HK-2 (cell line): ENCODE results near the gene MYADML2.
A peak's percentile ranks its signal among the peaks of the same experiment; 100 is the strongest.

ENCODE experiments used
- DNase-seq: peaks from one replicate; pipeline ENCODE4 v3.0.0-alpha.2; 2018; ENCODE audit not compliant: unreplicated experiment

The MYADML2 gene

GRCh38 chr17:81947189-81947588, at the start of gene MYADML2:
Gene MYADML2 (minus strand): TSS chr17:81947233. CDS start chr17:81941741, 5,492 bp downstream.
- no peak for DNase-seq

GRCh38 chr17:81996232-81996756, 49.3 kb upstream of the MYADML2 start:
- no peak for DNase-seq

GRCh38 chr17:81995463-81996231, 48.6 kb upstream of the MYADML2 start:
- DNase-seq, result no peak

DNA sequence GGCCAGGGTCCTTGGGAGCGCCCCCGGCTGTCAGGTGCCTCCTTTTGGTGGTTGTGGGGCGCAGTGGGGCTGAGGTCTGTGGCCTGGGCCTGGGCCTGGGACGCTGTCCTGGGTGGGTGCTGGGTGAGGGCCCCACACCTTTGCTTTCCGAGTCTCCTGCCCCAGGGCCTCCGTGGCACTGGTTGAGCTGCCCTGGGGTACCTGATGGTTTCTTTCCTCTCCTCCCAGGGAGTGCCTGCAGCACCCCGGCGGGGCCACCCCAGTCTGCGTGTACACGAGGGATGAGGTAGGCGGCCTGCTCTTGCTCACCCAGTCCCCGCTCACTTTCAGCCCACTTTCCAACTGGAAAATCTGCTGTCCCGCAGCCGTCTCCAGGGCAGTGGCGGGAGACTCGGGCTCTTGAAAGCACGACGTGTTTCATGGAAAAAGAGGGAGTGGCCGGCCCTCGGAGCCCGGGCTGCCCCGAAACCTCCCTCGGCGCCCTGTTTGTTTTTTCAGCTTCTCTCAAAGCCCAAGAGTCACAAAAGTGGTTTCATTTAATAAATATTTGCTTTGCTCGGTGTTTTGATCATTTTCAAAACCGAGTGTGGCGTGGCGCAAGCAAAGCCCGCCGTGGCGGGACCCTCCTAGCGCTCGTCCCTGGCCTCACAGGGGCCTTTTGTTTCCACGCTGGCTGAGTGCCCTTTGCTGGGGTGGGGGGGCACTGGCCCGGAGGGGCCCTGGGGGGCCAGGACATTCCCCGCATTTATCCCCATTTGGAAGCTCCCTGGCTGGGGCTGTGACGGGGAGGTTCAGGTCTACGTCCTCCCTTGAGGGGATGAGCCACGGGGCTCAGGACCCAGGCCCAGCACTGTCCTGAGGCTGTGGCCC, 47.8 kb upstream of the MYADML2 start:
- DNase-seq, result no peak

DNA sequence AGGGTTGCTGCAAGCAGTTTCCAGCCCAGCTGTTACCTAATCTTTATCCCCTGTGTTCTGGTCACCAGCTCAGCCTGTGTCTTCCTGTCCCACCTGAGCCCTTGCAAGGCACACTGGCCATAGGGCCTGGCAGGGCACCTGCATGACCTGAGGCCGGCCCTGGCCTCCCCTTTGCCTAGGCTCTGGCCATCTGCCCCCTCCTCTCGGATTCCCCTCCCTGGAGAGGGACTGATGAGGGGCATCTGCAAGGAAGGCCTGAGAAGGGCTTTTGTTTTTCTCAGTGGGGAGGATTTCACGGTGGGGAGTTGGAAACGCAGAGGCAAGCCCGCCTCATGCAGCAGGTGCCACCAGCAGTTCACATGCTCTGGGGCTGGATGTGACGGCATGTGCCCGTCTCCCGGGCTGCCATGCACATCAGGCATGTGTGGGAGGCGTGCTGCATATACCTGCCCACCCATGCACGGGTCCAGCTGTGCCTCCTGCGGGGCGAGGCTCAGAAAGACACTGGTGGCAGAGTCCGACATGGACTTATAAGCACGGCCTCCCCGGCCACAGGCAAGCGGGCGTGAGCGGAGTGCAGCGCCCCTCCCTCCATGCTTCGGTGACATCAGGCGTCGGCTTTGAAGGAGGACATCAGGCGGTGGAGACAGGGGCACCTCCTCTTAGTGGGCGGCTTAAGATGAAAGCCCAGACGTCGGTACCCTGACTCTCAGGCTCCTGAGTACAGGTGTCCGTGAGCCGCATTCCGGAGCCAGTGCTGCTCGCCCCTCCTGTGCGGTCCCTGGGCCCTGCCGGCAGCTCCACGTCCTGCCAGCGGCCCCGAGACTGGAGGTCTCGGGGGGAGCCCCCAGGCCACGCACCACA, 46.9 kb upstream of the MYADML2 start:
- no peak for DNase-seq

DNA sequence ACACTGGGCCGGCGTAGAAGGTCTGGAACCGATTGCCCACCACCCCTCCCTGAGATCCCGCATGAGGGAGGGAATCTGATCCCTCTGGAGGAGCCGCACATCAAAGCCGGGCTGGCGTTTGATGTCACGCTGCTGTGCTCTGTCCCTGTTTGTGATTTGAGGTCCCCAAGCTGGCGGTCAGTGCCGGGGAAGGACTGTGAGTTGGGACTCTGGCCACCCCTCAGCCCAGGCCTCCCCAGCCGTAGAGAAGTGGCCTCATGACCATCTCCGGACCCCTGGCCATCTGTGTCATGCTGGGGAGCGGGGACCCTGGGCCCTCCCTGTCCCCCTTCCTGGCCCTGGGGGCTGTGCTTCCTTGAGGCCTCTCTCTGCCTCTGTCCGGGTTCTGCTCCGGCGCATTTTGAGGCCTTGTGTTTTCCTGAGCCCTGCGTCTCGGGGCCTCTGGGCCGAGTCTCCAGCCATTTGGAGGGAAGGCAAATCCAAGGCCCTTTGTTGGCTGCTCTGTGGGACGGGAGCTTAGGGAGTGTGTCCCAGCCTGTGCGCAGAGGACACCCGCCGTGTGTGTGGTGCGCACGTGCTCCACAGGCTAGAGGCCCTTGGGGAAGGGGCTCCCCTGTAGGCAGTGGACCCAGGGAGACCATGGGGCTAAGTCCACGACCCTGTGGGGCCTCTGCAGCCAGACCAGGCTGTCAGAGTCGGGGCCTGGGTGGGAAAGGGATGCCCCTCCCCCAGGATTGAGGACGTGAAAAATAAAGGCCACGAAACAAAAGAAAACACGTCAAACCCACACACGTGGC, 45.5 kb upstream of the MYADML2 start:
- no peak for DNase-seq

DNA sequence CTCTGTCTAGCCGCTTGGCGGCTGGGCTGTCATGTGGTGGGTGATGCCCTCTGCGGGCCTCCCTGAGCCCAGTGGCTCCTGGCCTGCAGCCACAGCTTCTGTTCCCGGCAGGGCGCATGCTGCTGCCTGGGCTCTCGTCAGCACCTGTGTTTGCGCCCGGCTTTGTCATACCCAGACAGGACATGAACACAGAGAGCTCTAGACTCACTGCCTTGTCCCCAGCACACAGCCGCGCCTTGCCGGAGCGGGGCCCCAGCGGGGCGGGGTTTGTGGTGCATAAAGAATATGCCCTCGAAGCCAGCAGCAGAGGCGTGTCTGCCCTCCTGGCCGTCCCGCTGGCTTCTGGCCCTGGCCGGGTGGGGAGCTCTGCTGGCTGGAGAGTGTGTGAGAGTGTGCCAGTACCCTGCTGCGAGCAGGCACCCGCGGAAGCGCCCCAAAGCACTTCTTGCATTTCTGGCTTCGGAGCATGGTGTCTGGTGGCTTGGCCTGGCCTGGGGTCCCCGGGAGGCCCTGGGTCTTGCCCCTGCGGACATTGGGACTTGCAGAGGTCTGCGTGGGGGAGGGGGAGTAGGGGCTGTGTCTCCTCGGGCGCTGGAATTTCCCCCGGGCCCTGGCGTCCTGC, 44.8 kb upstream of the MYADML2 start:
- DNase-seq, result peak; percentile 92

- DNase-seq, result no peak
Measured at GRCh38 chr17:81990836-81991683, 44.0 kb upstream of the MYADML2 start.

- DNase-seq, result no peak
Measured at GRCh38 chr17:81987161-81987770, 40.2 kb upstream of the MYADML2 start.

- no peak for DNase-seq
Measured at GRCh38 chr17:81986606-81987005, 39.6 kb upstream of the MYADML2 start.

DNA sequence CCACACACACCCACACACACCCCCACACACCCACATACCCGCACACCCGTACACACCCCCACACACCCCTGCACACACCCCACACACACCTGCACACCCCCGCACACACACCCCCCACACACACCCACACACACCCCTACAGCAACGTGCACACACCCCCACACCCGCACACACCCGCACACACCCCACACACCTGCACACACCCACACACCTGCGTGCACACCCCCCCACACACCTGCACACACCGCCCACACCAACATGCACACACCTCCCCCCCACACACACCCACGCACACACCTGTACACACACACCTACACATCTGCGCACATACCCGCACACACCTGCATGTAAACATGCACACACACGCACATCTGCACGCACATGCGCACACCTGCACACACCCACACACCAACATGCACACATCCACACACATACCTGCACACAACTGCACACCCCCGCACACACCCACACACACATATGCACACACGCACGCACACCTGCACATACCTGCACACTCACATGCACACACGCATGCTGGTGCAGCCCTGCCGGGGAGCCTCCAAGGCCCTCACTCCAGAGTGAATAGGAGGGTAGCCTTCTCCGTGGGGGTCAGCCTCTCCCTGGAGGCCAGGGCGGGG, 37.9 kb upstream of the MYADML2 start:
- DNase-seq, result no peak

DNA sequence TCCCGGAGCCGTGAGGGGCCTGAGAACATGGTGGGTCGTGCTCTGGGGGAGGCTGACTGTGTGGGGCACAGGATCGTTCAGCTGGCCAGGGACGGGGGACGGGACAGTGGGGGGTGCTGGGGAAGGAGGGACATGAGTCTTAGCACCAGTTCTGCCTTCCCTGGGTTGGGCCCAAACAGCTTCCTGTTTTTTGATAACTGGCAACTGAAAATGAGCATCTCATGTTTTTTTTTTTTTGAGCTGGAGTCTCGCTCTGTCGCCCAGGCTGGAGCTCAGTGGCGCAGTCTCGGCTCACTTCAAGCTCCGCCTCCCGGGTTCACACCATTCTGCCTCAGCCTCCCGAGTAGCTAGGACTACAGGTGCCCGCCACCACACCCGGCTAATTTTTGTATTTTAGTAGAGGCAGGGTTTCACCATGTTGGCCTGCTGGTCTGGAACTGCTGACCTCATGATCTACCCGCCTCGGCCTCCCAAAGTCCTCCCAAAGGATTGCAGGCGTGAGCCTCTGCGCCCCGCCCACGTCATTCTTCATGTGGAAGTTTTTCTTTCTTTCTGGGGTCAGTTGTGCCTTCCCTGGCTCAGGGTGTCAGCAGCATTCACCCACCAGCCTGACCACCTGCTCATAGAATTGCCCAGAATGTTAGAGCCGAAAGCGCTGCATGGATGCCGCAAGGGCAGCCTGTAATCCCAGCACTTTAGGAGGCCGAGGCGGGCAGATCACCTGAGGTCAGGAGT, 36.8 kb upstream of the MYADML2 start:
- DNase-seq, result no peak

GRCh38 chr17:81983011-81983638, 36.1 kb upstream of the MYADML2 start:
- no peak for DNase-seq

- peak; percentile 52 for DNase-seq
Measured at GRCh38 chr17:81981511-81981910, 34.5 kb upstream of the MYADML2 start.

- DNase-seq, result no peak
Measured at GRCh38 chr17:81980707-81981343, 33.8 kb upstream of the MYADML2 start.

DNA sequence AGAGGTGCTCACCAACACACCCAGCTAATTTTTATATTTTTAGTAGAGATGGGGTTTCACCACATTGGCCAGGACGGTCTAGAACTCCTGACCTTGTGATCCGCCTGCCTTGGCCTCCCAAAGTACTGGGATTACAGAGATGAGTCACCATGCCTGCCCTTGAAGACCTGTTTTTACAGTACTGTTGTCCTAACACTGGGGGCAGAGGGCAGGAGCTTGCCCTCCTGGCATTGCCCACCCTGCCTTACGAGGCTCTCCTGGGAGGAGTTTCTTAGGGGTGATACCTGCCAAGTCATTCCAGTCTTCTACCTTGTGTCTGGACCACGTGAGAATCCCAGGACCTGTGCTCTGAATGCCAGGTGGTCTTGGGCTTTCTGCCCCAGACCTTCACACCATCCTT, 33.1 kb upstream of the MYADML2 start:
- no peak for DNase-seq
